Endothelial cell of umbilical vein (primary cell): Measurements from ENCODE around the gene MAP2K7.
A peak's percentile ranks its signal among the peaks of the same experiment; 100 is the strongest.

Experiments used
- CTCF ChIP-seq, 2 donors: IDR thresholded peaks; 1 replicate in 1 of 2; 2 replicates in 1 of 2; pipeline ENCODE4 v1.5.1; 2011; ENCODE audit warnings: low read length in 2 of 2, mild to moderate bottlenecking in 2 of 2, moderate library complexity in 2 of 2, control low read depth in 1 of 2, inconsistent platforms in 1 of 2, low read depth in 1 of 2; ENCODE audit not compliant: insufficient read depth in 1 of 2; ENCODE audit errors: extremely low read depth in 1 of 2
- EZH2 ChIP-seq: IDR thresholded peaks from 2 replicates; pipeline ENCODE4 v1.6.1; 2012; ENCODE audit warnings: borderline replicate concordance, low read depth, mild to moderate bottlenecking, moderate library complexity, low read length, inconsistent platforms; ENCODE audit not compliant: severe bottlenecking
- FOS ChIP-seq: IDR thresholded peaks from 2 replicates; pipeline ENCODE4 v1.6.1; 2011; ENCODE audit warnings: mild to moderate bottlenecking, low read length, moderate library complexity, borderline replicate concordance; ENCODE audit not compliant: insufficient read depth
- MAX ChIP-seq: IDR thresholded peaks from 2 replicates; pipeline ENCODE4 v1.6.1; 2011; ENCODE audit not compliant: insufficient read depth, insufficient read length
- MYC ChIP-seq: IDR thresholded peaks from one replicate; pipeline ENCODE4 v1.6.1; 2011; ENCODE audit warnings: mild to moderate bottlenecking, low read depth, low read length
- POLR2A ChIP-seq: IDR thresholded peaks from 2 replicates; pipeline ENCODE4 v1.6.1; 2012; ENCODE audit warnings: low read depth, mild to moderate bottlenecking, control low read depth, low read length
- POLR2AphosphoS5 ChIP-seq: IDR thresholded peaks from 2 replicates; pipeline ENCODE4 v1.6.1; 2012; ENCODE audit warnings: low read depth, mild to moderate bottlenecking, control low read depth, low read length, moderate library complexity; ENCODE audit not compliant: insufficient read depth

GRCh38 chr19:7863971-7864689, 39.5 kb upstream of the MAP2K7 start:
- TF ChIP-seq CTCF (IDR thresholded peaks at IDR 0.05; ENCODE audit: extremely low read depth in 1 of 2, insufficient read depth in 1 of 2, low read depth in 1 of 2, low read length in 2 of 2): no peak
- TF ChIP-seq POLR2AphosphoS5: no peak
- no peak for TF ChIP-seq POLR2A
- no peak for TF ChIP-seq FOS
- peak; percentile 62 for TF ChIP-seq EZH2
- no peak for TF ChIP-seq MAX
- TF ChIP-seq MYC: no peak
